HG03575 (cell line): ENCODE measurements around the gene TTC21A.

ENCODE experiments used
- ATAC-seq: cut with Tn5 transposase; IDR thresholded peaks from one replicate; pipeline ENCODE4 v1.9.1; 2021; ENCODE audit not compliant: unreplicated experiment, insufficient number of reproducible peaks, low FRiP score; ENCODE audit errors: extremely low read depth

TTC21A gene

GRCh38 chr3:39185959-39186691 lies 78.6 kb downstream of the TTC21A start:
- no peak for ATAC-seq

GRCh38 chr3:39186692-39187151 lies 79.2 kb downstream of the TTC21A start:
- no peak for ATAC-seq

GRCh38 chr3:39187372-39188155 lies 80.1 kb downstream of the TTC21A start:
- ATAC-seq, result no peak
